Panc1 (cell line): ENCODE data around the gene MRPS5. TPM values are rescaled to one million over a fixed set of nuclear protein-coding genes. Genes with fewer than 3 reads are reported as not detected.

ENCODE experiments used
- ATAC-seq: fragments of 200-7000 bp; cut with Tn5 transposase; 2 replicates; pipeline ENCODE4 v1.9.1; 2020; ENCODE audit warnings: mild to moderate bottlenecking, moderate library complexity
- BruUV-seq: library from RNA; stranded (reverse); fragments of 400-500 nt; replicated peaks from 2 replicates; lab custom pipeline; 2021; lab: Mats Ljungman, UMichigan
- CTCF ChIA-PET: fragments of 300-600 bp; sonication (Branson Sonifier 250); formaldehyde crosslinking; loops from one replicate; lab custom pipeline; 2022; ENCODE audit warnings: antibody characterized with exemption; lab: Charles Lee
- POLR2A ChIA-PET: fragments of 300-600 bp; sonication (Branson Sonifier 250); formaldehyde crosslinking; loops from one replicate; lab custom pipeline; 2022; ENCODE audit warnings: antibody characterized with exemption; lab: Charles Lee
- DNase-seq: peaks from one replicate; pipeline ENCODE4 v3.0.0-alpha.2; 2010; ENCODE audit warnings: low read depth, low spot score
- H3K27ac ChIP-seq: 2 replicates; pipeline ENCODE4 v1.5.1; 2011; ENCODE audit warnings: mild to moderate bottlenecking, low read length, inconsistent platforms
- H3K27me3 ChIP-seq: fragments of 200-500 bp; sonication (Bioruptor generic); 2 replicates; pipeline ENCODE4 v1.6.0; 2014; ENCODE audit warnings: low read length, inconsistent platforms; ENCODE audit not compliant: control insufficient read depth, insufficient read depth
- H3K36me3 ChIP-seq: fragments of 200-500 bp; sonication (Bioruptor generic); 2 replicates; pipeline ENCODE4 v1.5.1; 2014; ENCODE audit warnings: inconsistent platforms, mild to moderate bottlenecking, low read length, moderate library complexity; ENCODE audit not compliant: control insufficient read depth, insufficient read depth
- H3K4me1 ChIP-seq: 2 replicates; pipeline ENCODE4 v1.5.1; 2011; ENCODE audit warnings: inconsistent platforms, mild to moderate bottlenecking, low read length, moderate library complexity; ENCODE audit not compliant: control insufficient read depth, insufficient read depth
- H3K4me3 ChIP-seq, 2 experiments: 2 replicates each; pipeline ENCODE4 v1.5.1; 2011 to 2012; ENCODE audit warnings: low read depth in 2 of 2, low read length in 2 of 2, mild to moderate bottlenecking in 2 of 2, inconsistent platforms in 1 of 2, moderate library complexity in 1 of 2
- H3K9me3 ChIP-seq: fragments of 200-500 bp; sonication (Bioruptor generic); 2 replicates; pipeline ENCODE4 v1.5.1; 2014; ENCODE audit warnings: low read depth, mild to moderate bottlenecking, inconsistent platforms, low read length, moderate library complexity; ENCODE audit not compliant: control insufficient read depth, insufficient read depth
- CTCF ChIP-seq: fragments of 450-650 bp; IDR thresholded peaks from 2 replicates; pipeline ENCODE4 v1.5.1; 2017; ENCODE audit warnings: mild to moderate bottlenecking
- POLR2AphosphoS5 ChIP-seq: IDR thresholded peaks from 2 replicates; pipeline ENCODE4 v1.6.1; 2012; ENCODE audit warnings: mild to moderate bottlenecking, low read depth, low read length, moderate library complexity
- SIN3A ChIP-seq: IDR thresholded peaks from 2 replicates; pipeline ENCODE4 v1.6.1; 2012; ENCODE audit warnings: low read depth, mild to moderate bottlenecking, low read length, moderate library complexity, borderline replicate concordance; ENCODE audit not compliant: insufficient read depth
- TCF7L2 ChIP-seq: IDR thresholded peaks from 2 replicates; pipeline ENCODE4 v1.6.1; 2011; ENCODE audit warnings: mild to moderate bottlenecking, low read depth, low read length, inconsistent platforms
- in situ Hi-C: cut with HindIII; loops from 2 replicates; pipeline ENCODE4 v1.10.0; 2016; ENCODE audit warnings: low sequenced_read_pairs, low pct_unique_long_range_greater_than_20kb
- intact Hi-C: fragments of 100-400 bp; cut with micrococcal nuclease; formaldehyde crosslinking; loops from one replicate; pipeline ENCODE4 v1.10.0; 2022; ENCODE audit not compliant: unreplicated experiment
- total RNA-seq: library from RNA; stranded (reverse); gene quantifications from one replicate; pipeline ENCODE4 v1.2.1, GENCODE V29; 2021; ENCODE audit not compliant: unreplicated experiment
- TF ChIP-seq, protein P1 (sequence below), 2 experiments: IDR thresholded peaks; 2 replicates each; pipeline ENCODE4 v1.6.1; 2011 to 2012; ENCODE audit warnings: low read depth in 2 of 2, control low read depth in 1 of 2, low read length in 1 of 2, mild to moderate bottlenecking in 1 of 2, moderate library complexity in 1 of 2; ENCODE audit not compliant: insufficient read depth in 1 of 2

The MRPS5 gene
- total RNA-seq, 1 experiment from 2014 or later = 95.8 TPM

DNA sequence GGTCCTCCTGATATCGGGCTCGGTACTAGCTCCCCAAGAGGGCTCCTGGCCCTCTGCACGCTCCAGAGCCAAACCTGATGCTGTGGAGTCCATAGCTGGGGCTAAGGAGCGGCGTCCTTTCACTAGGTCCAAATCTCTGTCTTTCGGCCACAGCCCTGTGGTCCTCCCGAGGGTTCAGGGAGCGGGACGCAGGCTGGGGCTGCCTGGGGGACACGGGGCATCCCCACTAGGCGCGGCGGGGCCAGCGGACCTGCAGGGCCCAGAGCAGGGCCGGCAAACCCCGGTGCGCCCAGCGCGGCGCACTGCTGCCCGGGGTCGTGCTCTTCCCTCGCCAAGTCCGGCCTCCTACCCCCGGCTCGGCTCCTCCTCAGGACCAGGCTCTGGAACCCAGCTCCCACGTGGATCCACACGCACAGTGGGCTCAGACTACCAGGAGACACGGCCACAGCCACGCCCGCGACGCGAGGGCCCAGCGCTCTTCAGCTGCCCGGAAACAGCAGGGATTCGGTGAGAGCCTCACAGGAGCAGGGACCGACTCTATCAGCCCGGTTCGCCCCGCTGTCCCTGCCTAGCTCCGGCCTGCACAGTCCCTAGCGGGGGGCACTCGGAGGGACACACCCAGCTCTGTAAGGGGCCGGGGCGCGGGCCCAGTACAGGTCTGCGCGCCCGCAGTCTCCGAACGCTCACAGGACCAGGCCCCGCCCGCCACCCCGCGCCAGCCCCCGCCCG is 37.4 kb upstream of the MRPS5 start:
- no peak for TF ChIP-seq CTCF
- no peak for TF ChIP-seq POLR2AphosphoS5
- H3K36me3 ChIP-seq = no peaks in the 10 kb centered on the region; the same call in 1 of the 2 replicates
- DNase-seq = no peak
- H3K4me1 ChIP-seq = peaks cover 8% of the 10 kb centered on the region
- peaks cover 42% of the 10 kb centered on the region for H3K9me3 ChIP-seq
- H3K4me3 ChIP-seq = peak overlapping the region; percentile 68 to 74
- ChIA-PET CTCF (no interaction called here), POLR2A (interaction anchor here (0.6 kb wide), 2 partner anchors 14 to 134 kb away, joined by 7 to 10 read pairs; partner anchors contain the start of gene MAL)
- peak overlapping the region; percentile 84 for H3K27ac ChIP-seq
- no TSS peak for BruUV-seq
- in situ Hi-C loops = no loop called here
- H3K27me3 ChIP-seq = no peaks in the 10 kb centered on the region
- intact Hi-C loops = no loop called here
- ATAC-seq = peak; percentile 82

GRCh38 chr2:95158441-95158840 is 36.8 kb upstream of the MRPS5 start:
- TF ChIP-seq POLR2AphosphoS5 (no peak), SIN3A (no peak), TCF7L2 (no peak), CTCF (no peak)
- TF ChIP-seq, protein P1, sequence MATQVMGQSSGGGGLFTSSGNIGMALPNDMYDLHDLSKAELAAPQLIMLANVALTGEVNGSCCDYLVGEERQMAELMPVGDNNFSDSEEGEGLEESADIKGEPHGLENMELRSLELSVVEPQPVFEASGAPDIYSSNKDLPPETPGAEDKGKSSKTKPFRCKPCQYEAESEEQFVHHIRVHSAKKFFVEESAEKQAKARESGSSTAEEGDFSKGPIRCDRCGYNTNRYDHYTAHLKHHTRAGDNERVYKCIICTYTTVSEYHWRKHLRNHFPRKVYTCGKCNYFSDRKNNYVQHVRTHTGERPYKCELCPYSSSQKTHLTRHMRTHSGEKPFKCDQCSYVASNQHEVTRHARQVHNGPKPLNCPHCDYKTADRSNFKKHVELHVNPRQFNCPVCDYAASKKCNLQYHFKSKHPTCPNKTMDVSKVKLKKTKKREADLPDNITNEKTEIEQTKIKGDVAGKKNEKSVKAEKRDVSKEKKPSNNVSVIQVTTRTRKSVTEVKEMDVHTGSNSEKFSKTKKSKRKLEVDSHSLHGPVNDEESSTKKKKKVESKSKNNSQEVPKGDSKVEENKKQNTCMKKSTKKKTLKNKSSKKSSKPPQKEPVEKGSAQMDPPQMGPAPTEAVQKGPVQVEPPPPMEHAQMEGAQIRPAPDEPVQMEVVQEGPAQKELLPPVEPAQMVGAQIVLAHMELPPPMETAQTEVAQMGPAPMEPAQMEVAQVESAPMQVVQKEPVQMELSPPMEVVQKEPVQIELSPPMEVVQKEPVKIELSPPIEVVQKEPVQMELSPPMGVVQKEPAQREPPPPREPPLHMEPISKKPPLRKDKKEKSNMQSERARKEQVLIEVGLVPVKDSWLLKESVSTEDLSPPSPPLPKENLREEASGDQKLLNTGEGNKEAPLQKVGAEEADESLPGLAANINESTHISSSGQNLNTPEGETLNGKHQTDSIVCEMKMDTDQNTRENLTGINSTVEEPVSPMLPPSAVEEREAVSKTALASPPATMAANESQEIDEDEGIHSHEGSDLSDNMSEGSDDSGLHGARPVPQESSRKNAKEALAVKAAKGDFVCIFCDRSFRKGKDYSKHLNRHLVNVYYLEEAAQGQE (IDR thresholded peaks at IDR 0.05; ENCODE audit: insufficient read depth in 1 of 2, low read depth in 2 of 2, low read length in 1 of 2) = no peak
- BruUV-seq = no TSS peak
- Histone ChIP-seq H3K36me3 (no peaks in the 10 kb centered on the region; the same call in none of the 2 replicates), H3K9me3 (peaks cover 48% of the 10 kb centered on the region), H3K4me1 (peaks cover 8% of the 10 kb centered on the region; the same call in 1 of the 2 replicates), H3K4me3 (peak overlapping the region; percentile 68 to 74), H3K27me3 (no peaks in the 10 kb centered on the region), H3K27ac (peak overlapping the region; percentile 84)
- in situ Hi-C loops = no loop called here
- CTCF ChIA-PET = no interaction called here
- ATAC-seq = no peak
- intact Hi-C loops = no loop called here
- POLR2A ChIA-PET = no interaction called here
- no peak for DNase-seq
